Stimulated activated CD8-positive, alpha-beta memory T cell treated with anti-CD3 and anti-CD28 coated beads, Interleukin-12 subunit alpha, Interleukin-12 subunit beta, amount 100 ng/mL, for 24 hours (primary cell): ENCODE results near the gene EEF1AKMT1.

Experiments
- DNase-seq: peaks from one replicate; pipeline ENCODE4 v3.0.0-alpha.2; 2020; ENCODE audit errors: extremely low read depth

Gene EEF1AKMT1

DNA sequence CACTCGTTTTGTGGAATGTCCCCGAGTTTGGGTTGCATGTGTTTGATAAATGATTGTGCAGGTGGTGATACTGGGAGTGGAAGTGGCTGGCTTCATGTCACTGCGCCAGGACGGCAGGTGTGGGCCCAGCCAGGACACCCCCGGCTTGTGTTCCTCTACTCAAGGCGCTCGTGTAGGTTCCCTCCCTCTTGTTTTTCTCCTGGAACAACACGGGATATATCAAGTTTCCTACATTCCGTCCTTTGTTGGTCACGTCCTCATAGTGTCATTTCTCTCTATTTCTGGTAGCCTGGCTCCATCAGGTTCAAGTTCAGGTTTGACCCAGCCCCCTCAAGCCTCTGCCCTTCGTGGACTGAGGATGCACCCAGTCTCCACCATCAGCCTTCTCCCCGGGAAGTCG is 54.0 kb downstream of the EEF1AKMT1 start:
- no peak for DNase-seq

DNA sequence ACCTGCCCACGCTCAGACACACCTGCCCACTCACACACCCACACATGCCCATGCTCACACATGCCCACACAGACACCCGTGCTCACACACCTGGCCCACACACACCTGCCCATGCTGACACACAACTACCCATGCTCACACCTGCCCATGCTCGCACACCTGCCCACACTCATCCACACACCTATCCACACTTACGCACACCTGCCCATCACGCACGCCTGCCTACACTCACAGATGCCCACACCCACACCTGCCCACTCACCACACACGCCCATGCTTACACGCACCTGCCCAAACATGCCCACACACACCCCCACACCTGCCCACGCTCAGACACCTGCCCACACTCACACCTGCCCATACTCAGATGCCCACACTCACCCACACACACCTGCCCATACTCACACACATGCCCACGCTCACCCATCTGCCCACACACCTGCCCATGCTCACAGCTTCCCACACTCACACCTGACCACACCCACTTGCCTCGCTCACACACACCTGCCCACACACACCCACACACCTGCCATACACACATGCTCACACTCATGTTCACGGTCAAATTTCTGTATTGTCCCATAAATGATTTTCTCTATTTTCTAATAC is 54.7 kb downstream of the EEF1AKMT1 start:
- no peak for DNase-seq

DNA sequence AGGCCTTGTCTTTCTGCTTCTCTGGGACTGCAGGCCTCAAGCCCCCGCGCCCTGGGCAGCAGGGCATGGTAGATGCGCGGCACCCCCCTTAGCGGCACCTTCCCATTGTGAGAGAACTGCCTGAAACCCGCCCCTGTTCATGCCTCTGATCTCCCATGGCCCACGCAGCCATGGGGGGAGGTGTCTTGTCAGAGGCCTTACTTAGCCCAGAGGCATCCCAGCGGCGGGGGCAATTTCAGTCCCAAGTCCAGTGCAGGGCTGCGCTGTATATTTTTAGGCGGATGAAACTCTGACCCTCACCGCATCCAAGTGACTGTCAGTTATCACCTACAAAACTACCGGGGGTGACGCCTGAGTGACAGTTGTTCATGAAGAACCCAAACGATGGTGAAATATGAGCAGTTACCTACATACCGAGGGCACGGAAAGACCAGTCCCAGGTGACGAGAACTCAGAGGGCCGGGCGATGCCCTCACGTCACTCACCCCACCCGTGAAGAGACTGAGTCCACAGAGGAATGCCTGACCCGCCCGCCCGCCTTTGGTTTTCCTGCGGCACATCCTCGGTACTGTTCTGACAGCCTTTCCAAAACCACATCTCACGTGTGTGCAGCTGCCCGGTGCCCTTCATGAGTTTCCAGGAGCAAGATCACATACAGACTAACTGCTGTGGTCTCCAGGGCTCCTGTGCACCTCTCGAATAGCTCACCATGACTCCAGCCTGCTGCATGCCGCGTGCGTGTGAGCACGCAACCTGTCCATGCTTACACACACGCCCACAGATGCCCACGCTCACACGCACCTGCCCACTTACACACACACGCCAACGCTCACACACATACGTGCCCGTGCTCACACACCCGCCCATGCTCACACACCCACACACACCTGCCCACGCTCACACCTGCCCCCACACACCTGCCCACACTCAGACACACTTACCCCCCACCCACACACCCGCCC is 55.9 kb downstream of the EEF1AKMT1 start:
- DNase-seq: no peak

DNA sequence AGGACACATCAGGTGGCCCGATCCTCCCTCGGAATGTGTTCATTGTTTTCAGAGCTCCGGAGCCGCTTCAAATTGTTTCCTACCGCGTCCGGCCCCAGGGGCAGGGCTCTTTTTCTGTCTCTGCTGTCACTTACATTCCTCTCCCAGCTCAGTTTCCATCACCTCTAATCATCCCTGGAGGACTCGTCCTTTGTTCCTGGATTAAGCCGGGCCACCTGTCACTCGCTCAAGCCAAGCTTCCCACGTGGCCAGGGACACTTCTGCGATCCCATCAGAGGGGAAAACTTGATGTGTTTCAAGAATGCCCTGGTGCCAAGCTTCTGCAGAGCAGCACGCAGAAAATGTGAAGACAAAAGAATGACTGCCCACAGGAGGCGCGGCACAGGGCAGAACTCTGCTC is 56.8 kb downstream of the EEF1AKMT1 start:
- DNase-seq: no peak

DNA sequence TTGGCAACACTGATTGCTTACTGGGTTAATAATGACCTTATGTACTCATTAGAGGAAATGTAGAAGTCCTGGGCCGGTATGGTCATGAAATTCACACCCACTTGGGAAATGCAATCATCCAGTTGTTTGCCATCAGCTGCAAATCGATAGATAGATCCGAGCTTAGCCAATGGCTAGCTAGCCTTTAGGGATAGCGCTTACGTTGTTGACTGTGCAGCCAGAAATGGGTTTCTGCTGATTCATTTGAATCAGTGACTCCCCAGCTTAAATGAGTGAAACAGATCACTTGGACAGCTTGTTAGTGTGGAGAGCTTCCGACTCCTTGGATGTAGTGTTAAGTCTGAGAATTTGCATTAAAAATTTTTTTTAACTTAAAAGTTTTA is 58.4 kb downstream of the EEF1AKMT1 start:
- no peak for DNase-seq

DNA sequence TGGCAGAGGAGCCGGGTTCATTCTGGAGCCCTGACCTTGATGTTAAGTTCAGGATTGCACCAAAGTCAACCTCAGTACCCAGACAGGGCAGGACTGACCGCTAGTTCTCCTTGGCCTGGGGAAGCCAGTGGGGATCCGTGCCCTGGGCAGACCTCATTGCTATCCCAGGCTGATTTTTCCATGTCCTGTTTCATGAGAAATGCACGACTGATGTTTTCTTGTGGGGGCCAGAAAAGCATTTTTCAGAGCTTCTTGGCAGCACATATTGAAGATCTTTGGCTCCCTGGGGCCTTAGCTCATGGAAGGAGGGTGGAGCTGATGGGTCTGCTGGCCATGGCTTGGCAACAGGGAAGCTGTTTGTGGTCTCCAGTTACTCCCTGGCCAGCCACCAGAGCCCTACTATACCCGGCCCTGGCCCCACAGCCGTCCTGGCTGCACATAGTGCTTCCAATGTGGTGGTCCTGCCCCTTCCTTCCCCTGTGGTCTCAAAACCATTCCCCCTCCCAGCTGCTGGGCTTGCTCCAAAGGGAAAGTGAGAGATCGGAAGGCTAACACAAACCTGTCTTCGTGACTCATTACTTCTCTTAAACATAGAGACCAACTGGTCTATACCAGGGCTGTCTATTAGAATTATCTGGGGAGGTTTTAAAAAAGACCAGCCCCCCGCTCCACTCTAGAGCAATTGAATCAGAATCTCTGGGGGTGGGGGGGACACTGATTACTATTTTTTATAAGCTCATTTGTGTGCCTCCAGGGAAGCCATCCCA is 59.0 kb downstream of the EEF1AKMT1 start:
- no peak for DNase-seq

DNA sequence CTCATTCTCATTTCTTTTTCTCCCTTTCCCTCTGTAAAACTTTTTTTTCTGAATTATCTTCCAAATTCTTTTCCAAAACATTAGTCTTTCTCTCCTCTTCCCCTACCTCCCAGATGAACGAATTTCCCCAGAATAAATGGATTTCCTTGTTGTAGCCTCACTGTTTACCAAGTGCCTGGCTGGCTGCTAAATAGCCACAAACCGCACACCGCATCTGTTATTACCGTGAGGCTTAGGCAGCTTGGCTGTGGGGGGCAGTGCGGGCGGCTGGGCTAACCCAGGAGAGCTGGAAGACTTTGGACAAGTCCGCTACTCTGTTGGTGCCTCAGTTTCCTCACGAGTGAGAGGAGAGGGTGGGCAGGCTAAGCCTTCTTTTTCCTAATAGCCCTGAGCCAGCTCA is 59.6 kb downstream of the EEF1AKMT1 start:
- no peak for DNase-seq

DNA sequence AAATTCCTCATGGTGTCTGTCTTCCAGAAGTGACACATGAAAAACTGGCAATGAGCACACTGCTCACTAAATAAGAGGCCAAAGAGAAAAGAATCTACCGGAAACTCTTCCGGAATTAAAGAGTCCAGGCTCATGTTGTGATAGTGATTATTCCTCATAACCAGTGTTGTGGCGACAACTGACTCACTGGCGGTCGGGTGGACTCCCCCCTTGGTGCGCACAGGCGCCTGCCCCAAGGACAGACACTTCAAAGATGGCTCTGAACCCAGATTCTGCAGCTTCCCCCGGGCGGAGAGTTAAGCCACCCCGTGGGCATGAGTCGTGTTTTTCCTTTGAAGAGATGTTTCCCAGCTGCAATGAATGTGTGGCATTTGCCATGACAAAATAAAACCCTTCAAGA is 60.0 kb downstream of the EEF1AKMT1 start:
- no peak for DNase-seq

DNA sequence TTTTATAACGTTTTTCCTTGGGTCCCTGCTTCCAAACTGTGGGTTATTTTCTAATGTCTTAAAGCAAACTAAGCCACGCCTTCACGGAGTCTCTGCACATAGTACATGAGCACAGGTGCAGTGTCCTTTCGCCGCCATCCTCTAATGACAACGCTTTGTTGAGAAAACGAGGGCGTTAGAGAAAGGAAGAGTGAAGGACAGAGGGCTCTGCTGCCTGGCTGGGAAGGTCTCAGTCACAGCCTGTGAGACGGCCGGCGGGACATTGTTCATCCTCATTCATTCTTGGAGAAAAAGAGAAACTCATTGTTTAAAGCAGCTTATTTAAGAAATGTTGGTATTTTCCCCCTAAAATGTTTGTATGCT is 60.8 kb downstream of the EEF1AKMT1 start:
- no peak for DNase-seq

DNA sequence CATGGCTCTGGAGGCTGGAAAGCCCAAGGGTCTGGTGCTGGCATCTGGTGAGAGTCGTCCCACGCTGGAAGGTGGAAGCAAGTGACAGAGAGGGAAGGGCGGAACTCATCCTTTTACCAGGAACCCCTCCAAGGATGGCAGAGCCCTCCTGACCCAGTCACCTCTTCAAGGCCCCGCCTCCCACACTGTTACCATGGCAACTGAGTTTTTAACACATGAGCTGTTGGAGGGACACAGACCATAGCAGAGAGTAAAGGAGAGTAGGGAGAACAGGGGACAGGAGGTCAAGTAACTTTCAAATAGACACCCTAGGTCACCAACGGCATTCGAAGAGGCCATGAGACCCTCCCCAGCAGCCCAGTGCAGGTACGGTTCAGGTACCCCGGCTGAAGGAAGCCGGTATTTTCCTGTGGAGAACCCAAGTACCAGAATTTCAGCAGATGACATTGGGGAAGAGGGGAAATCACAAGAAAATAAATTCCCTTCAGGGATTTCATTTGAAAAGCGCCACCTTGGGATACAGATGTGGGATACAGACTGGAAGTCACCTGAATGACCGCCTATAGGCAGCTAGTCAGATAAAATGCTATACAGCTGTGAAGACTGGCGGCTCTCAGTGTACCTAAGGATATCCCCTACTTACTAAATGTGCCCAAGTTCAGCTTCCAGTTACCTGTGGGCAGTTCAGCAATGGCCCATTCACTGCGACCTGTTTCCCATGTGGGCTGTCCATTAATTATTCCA is 62.3 kb downstream of the EEF1AKMT1 start:
- DNase-seq: no peak

DNA sequence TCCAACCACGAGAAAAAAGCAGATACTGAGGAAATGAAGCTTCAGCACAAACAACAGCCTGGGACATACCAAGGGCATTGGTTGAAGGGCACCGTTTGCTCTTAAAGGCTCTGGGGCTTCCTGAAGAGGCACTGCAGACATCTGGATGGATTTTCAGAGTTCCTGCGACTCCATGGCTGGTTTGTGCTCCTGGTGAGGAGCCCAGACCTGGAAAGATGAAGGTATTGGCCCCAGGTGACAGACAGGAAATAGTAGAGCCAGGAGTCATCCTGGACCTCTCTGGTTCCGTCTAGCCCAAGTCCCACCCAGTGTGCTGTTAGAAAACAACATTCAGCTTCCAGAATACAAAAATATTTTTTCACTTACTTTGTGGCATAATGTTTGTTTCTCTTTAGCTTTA is 64.0 kb downstream of the EEF1AKMT1 start:
- no peak for DNase-seq

DNA sequence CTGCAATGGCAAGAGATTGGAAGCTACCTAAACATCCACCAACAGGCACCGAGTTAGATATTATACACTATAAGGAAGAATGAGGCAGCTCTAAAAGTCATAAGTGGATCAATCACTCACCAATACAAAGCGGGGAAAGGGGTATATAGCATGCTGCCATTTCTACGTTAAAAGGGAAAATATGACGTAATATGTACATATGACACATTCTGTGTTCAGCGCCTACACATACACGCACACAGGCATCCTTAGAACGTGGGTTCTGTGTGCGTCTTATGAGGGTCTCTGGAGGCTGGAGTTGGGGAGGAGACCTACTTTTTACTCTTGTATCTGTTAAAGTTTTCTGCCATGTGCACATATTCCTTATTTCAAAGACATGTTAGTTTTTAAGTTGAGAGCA is 64.4 kb downstream of the EEF1AKMT1 start:
- DNase-seq: no peak

DNA sequence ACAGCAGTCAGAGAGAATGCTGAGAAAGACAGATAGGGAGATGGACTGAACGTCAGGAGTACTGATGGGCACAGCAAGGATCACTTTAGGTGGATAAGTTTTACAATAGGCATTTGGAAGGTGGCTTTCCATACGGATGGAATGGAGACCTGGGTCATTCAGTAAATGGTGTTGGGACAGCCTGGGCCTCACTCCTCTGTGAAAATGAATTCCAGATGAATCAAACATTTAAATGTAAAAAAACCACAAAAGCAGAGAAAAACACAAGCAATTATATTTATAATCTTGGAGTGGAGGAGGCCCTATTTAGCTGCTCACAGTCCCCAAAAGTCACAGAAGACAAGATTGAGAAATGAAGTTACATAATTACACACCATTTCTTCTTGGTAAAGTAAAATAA is 65.5 kb downstream of the EEF1AKMT1 start:
- DNase-seq: no peak

DNA sequence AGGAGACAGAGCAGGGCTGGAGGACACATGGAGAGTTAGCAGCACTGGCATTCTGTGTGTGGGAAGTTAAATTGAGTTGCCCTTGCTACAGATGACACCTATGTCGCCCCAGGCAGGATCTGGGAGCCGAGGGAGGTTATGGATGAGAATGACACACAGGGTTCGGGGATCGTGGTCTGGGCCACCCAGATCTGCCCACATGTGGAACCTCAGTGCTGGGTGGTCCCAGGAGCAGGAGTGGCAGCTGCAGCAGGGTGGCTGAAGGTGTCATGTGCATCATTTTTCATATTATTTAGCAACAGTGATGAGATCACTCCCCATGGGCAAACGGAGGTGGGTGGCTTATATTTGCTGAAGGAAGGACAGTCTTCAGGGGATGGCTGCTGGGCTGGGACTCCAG is 67.1 kb downstream of the EEF1AKMT1 start:
- no peak for DNase-seq

DNA sequence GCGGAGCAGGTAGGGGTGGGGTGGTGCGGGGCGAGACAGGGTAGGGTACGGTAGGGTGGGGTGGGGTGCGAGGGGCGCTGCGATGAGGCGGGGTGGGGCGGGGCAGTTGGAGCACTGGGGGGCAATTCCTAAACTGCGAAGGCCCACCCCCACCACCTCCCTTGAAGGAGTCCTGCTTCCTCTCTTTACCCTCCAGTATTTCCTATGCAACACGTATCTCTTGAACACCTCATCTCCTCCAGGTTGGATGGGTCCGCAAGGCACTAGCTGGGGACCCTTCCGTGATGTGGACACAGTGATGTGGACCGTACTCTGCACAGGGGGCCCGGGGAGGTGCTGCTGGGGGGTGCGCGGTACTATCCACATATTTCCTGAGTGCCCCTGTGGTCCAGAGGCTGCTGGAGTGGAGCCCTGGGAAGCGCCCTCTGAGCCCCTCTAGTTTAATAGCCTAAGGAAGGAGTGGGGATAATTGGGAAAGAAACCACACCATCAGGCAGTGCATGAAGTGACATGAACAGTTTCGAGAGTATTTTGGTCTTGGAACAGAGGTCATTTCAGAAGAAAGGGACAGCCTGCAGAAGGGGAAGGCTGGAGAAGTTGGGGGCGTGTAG is 69.2 kb downstream of the EEF1AKMT1 start:
- no peak for DNase-seq

DNA sequence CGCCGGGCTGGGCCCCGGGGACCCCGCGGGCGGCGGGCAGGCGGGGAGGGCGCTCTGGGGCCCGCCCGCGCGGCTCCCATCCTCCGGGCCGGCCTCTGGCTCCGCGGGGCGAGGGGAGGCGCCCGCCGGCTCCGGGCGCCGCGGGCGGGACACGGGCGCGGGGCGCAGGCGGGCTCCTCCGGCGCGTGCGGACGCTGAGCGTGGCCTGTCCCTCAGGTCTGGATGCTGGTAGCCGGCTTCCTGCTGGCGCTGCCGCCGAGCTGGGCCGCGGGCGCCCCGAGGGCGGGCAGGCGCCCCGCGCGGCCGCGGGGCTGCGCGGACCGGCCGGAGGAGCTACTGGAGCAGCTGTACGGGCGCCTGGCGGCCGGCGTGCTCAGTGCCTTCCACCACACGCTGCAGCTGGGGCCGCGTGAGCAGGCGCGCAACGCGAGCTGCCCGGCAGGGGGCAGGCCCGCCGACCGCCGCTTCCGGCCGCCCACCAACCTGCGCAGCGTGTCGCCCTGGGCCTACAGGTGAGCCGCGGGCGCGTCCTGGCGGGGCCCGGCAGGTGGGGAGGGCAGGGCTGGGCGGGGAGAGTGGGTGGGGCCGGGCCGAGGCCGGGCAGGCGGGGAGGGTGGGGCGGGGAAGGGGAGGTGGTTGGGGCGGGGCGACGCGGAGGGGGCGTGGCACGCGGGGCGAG is 69.8 kb downstream of the EEF1AKMT1 start:
- peak; percentile 44 for DNase-seq

DNA sequence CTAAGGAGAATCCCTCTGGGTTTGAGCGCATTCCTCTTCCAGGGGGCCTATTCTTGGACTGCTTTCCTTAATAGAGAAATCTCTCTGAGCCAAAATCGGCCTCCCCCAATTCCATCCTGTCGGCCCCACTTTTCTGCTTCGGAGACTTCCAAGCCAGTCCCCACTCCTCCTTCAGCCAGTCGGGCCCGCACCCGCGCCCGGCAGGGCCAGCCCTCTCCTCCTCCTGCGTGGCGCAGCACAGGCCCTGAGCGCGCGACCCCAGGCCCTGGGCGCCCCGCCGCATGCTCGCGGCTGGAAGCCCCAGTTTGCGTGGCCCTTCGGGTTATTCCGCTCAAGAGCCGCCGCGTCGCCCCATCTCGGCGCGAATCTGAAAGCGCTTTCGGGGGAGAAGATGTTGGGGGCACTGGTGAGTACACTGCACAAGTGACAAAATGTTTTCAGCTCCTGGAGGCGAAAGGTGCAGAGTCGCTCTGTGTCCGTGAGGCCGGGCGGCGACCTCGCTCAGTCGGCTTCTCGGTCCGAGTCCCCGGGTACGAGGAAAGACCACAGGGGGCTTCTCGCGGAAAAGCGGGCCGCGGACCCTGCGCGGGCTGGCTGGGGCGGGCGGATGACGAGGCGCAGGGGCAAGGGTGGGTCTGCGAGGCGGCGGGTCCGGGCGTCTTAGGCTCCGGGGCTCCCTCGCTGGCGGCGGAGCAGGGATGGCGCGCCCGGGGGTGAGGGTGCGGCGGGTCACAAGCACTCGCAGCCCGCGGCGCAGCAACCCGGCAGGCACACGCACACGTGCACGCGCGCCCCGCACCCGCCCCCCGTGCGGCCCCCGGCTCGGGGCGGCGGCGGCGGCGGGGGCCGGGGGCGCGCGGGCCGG is 70.6 kb downstream of the EEF1AKMT1 start, which contains the start of gene IL17D:
TSS of gene IL17D (plus strand) at position 785 of the 865 bp plus-strand sequence. CDS start 303 bp downstream, outside the sequence.
- DNase-seq: no peak

DNA sequence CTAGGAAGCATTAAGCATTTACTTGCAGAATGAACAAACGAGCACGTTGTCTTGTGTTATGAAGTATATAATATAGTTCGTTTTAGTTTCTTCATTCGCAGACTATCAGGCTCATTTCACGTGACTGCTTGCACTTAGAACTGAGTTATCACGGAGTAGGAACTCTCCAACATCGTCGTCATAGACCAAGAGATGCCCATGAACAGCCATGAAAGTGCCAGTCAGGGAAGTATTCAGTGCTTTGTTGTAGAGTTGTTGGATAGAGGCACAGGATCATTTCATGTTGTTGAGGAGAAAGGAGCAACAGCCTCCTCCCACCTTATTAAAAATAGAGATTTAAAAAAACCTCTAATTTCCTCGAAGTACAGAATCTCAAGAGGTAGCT is 71.2 kb downstream of the EEF1AKMT1 start:
- no peak for DNase-seq

DNA sequence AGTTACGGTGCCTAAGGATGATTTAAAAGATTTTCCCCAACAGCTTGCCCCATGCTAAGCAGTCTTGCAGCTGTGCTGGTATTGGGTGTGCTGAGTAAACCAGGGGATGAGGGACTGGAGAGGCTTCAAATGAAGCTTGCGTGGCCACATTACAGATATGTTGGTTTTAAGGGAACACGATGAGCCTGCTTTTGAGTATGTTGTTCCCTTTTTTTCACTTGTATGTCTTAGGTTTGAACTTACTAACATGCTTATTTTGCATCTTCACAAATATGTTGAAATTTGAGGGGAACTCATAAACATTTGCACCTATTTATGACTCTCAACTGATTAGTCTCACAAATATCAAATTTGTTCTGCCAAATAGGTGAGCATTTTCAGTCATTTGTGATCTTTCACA is 72.3 kb downstream of the EEF1AKMT1 start:
- DNase-seq: no peak

DNA sequence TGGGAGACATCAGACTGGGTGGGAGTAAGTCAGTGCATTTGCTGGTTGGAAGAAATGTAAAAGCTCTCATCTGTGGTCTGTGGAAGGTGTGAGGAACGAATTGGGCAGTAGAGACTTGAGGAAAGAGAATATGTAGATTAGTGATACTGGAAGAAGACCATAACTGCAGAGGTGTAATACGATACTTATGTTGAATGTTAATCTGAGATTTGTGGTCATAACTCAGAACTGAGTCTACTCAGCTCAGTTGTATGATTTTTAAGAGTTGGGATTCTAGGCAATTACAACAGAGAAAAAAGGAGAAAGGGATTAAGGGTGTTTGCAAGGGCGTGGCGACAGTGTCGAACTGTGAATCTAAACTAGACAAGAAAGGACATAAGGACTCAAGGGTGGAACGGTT is 73.5 kb downstream of the EEF1AKMT1 start:
- DNase-seq: no peak
